IPS-NIHi11 (cell line): ENCODE measurements around the gene OR51V1.
"Not testable (repeated sequence)": the region's sequence is repeated elsewhere in the genome, so short reads cannot be mapped to it uniquely, and the experiment has no call there.

Experiments
- DNase-seq: peaks from one replicate; pipeline ENCODE4 v3.0.0; 2012; ENCODE audit warnings: mixed read lengths, low spot score

The OR51V1 gene

GRCh38 chr11:5164807-5165206, 35.7 kb downstream of the OR51V1 start:
- not testable (repeated sequence) for DNase-seq

GRCh38 chr11:5161045-5161444, 39.4 kb downstream of the OR51V1 start:
- not testable (repeated sequence) for DNase-seq

GRCh38 chr11:5160217-5160616, 40.3 kb downstream of the OR51V1 start:
- not testable (repeated sequence) for DNase-seq

- DNase-seq = no peak
These were observed 40.7 kb downstream of the OR51V1 start for GRCh38 chr11:5159806-5160205.

GRCh38 chr11:5154657-5155056, 45.8 kb downstream of the OR51V1 start, which contains the start of gene OR52A1:
TSS of gene OR52A1 (minus strand) at chr11:5154757. CDS start at chr11:5152369, 2,388 bp downstream.
- no peak for DNase-seq

GRCh38 chr11:5153574-5154431, 46.7 kb downstream of the OR51V1 start:
- no peak for DNase-seq

GRCh38 chr11:5151713-5152153, 48.7 kb downstream of the OR51V1 start:
- DNase-seq = no peak
